GM23338 (cell line): ENCODE data around the gene AXIN1. TPM values are rescaled to one million over a fixed set of nuclear protein-coding genes. Genes with fewer than 3 reads are reported as not detected.

ENCODE experiments used
- ATAC-seq: fragments of 200-7000 bp; cut with Tn5 transposase; 3 replicates; pipeline ENCODE4 v1.9.1; 2020
- DNase-seq: peaks from one replicate; pipeline ENCODE4 v3.0.0-alpha.2; 2015; ENCODE audit warnings: low spot score
- H2AFZ ChIP-seq: fragments of 200-600 bp; sonication (generic); 2 replicates; pipeline ENCODE4 v1.8.0; 2016; ENCODE audit warnings: antibody characterized with exemption, mild to moderate bottlenecking, moderate library complexity
- H3F3A ChIP-seq: fragments of 200-600 bp; sonication (generic); replicated peaks from 2 replicates; pipeline ENCODE4 v1.8.0; 2017; ENCODE audit warnings: antibody characterized with exemption, mixed run types, low read depth
- H3K27ac ChIP-seq: fragments of 200-600 bp; sonication (generic); 2 replicates; pipeline ENCODE4 v1.6.1; 2016; ENCODE audit warnings: low read depth
- H3K27me3 ChIP-seq: fragments of 200-600 bp; sonication (generic); 2 replicates; pipeline ENCODE4 v1.8.0; 2016; ENCODE audit warnings: mild to moderate bottlenecking, mixed run types, moderate library complexity; ENCODE audit not compliant: insufficient read depth
- H3K36me3 ChIP-seq: fragments of 200-600 bp; sonication (generic); 2 replicates; pipeline ENCODE4 v1.8.0; 2016; ENCODE audit warnings: mild to moderate bottlenecking; ENCODE audit not compliant: insufficient read depth
- H3K4me1 ChIP-seq: fragments of 200-600 bp; sonication (generic); 2 replicates; pipeline ENCODE4 v1.8.0; 2016; ENCODE audit warnings: mild to moderate bottlenecking, moderate library complexity; ENCODE audit not compliant: insufficient read depth
- H3K4me2 ChIP-seq: fragments of 200-600 bp; sonication (generic); 2 replicates; pipeline ENCODE4 v1.7.1; 2017; ENCODE audit warnings: mixed run types
- H3K4me3 ChIP-seq: fragments of 200-600 bp; sonication (generic); 2 replicates; pipeline ENCODE4 v1.6.1; 2016; ENCODE audit warnings: mixed run types
- H3K79me2 ChIP-seq: fragments of 200-600 bp; sonication (generic); replicated peaks from 2 replicates; pipeline ENCODE4 v1.8.0; 2017; ENCODE audit warnings: mild to moderate bottlenecking; ENCODE audit not compliant: insufficient read depth
- H3K9me2 ChIP-seq: fragments of 200-600 bp; sonication (generic); 2 replicates; pipeline ENCODE4 v1.8.0; 2017; ENCODE audit not compliant: insufficient read depth
- H4K20me1 ChIP-seq: fragments of 200-600 bp; sonication (generic); replicated peaks from 2 replicates; pipeline ENCODE4 v1.8.0; 2017; ENCODE audit warnings: mild to moderate bottlenecking; ENCODE audit not compliant: insufficient read depth
- H3K27ac Mint-ChIP-seq: 2 replicates; pipeline ENCODE4 v1.8.0; 2020; ENCODE audit warnings: inconsistent platforms, mild to moderate bottlenecking, moderate library complexity, mixed read lengths
- H3K27me3 Mint-ChIP-seq: 3 replicates; pipeline ENCODE4 v1.8.0; 2022; ENCODE audit warnings: low read depth, mild to moderate bottlenecking, moderate library complexity, mixed read lengths, inconsistent platforms; ENCODE audit not compliant: insufficient read depth, poor library complexity
- H3K36me3 Mint-ChIP-seq: 3 replicates; pipeline ENCODE4 v1.8.0; 2021; ENCODE audit warnings: low read depth, mild to moderate bottlenecking, inconsistent platforms, moderate library complexity, mixed read lengths
- H3K4me1 Mint-ChIP-seq: 3 replicates; pipeline ENCODE4 v1.8.0; 2020; ENCODE audit warnings: mild to moderate bottlenecking, inconsistent platforms, mixed read lengths
- H3K4me3 Mint-ChIP-seq: 3 replicates; pipeline ENCODE4 v1.8.0; 2021; ENCODE audit warnings: moderate library complexity, mild to moderate bottlenecking, inconsistent platforms, mixed read lengths
- H3K9me3 Mint-ChIP-seq: 3 replicates; pipeline ENCODE4 v1.8.0; 2020; ENCODE audit warnings: moderate library complexity, mild to moderate bottlenecking, inconsistent platforms, mixed read lengths
- CTCF ChIP-seq, 2 experiments: fragments of 200-600 bp in 1 of 2; sonication (generic) in 1 of 2; conservative IDR thresholded peaks; 2 replicates each; pipeline versions ENCODE4 v1.5.1 to v1.6.1; 2016 to 2017; ENCODE audit warnings: antibody characterized with exemption in 2 of 2, low read depth in 2 of 2, mild to moderate bottlenecking in 2 of 2, moderate library complexity in 1 of 2
- POLR2AphosphoS5 ChIP-seq: IDR thresholded peaks from 2 replicates; pipeline ENCODE4 v1.6.1; 2016; ENCODE audit warnings: antibody characterized with exemption, low read depth
- ZNF114 ChIP-seq: fragments of 250-450 bp; sonication (Bioruptor Pico); IDR thresholded peaks from 2 replicates; pipeline ENCODE4 v1.5.0; 2020; ENCODE audit warnings: mild to moderate bottlenecking, moderate library complexity
- ZNF331 ChIP-seq: fragments of 250-450 bp; sonication (Bioruptor Pico); IDR thresholded peaks from 2 replicates; pipeline ENCODE4 v1.5.0; 2020; ENCODE audit warnings: low read depth, mild to moderate bottlenecking, moderate library complexity
- polyA plus RNA-seq: library from polyadenylated mRNA; unstranded; fragments of >200 nt; fragmentation: Nextera tagmentation; extraction: Ambion mirVana; gene quantifications from 2 replicates; pipeline ENCODE4 v1.2.1, GENCODE V29; 2016
- total RNA-seq: library from RNA; depleted of rRNA; stranded (reverse); fragments of >200 nt; shearing (Covaris generic); gene quantifications from 2 replicates; pipeline ENCODE4 v1.2.3, GENCODE V29; 2014
- TF ChIP-seq, protein P1 (sequence below): fragments of 250-450 bp; sonication (Bioruptor Pico); IDR thresholded peaks from 2 replicates; pipeline ENCODE4 v1.5.0; 2020; ENCODE audit warnings: mild to moderate bottlenecking, moderate library complexity

The AXIN1 gene
- total and polyA plus RNA-seq, 2 experiments from 2014 or later = 14.3 to 54.5 TPM

GRCh38 chr16:272633-273546 is 79.6 kb downstream of the AXIN1 start (continued):
- TF ChIP-seq CTCF (conservative IDR thresholded peaks at IDR 0.05; ENCODE audit: low read depth in 2 of 2) = no peak
- TF ChIP-seq ZNF331 (CRISPR knock-in tag) = no peak

DNA sequence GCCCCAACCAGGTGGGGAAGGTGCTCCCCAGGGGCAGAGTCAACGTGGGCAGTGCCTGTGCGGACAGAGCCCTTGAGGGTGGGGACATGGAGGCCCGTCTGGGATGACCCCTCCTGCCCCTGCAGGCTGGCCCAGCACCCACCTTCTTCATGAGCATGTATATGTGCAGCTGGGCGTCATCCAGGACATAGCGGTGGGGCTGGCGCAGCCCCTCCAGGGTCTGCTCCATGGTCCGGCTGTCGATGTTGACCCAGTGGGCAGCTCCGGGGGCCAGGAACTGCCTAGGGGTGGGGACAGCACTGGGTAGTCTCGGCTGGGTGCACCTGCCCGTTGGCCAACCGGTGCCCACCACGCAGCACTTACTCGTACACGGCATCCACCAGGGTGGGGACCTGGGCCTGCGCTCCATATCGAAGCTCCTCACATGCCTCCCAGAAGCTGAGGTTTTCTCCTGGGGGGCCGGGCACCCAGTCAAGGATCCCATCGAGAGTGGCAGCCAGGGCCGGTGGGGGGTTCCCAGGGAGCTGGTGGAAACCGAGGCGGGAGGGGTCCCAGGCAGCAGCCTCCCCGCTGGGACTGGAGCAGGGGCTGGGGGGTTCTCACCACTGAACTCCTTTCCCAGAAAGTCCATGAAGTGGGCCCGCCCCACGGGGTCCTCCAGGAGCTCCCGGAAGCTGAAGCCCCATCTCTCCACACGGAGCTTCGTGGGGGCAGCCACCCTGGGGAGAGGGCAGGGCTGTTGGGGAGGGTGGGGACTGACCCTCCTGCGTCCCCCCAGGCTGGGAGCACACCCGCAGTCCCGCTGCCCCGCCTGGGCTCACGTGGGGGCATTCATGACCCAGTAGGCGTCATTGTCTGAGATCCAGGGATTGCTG is 81.9 kb downstream of the AXIN1 start:
- no peak for ATAC-seq
- Mint-ChIP-seq H3K27me3 (peaks cover 21% of the 10 kb centered on the region), H3K4me3 (no peak overlapping the region), H3K27ac (no peak overlapping the region), H3K36me3 (no peaks in the 10 kb centered on the region; the same call in 2 of the 3 replicates), H3K9me3 (no peaks in the 10 kb centered on the region; the same call in 2 of the 3 replicates), H3K4me1 (no peaks in the 10 kb centered on the region)
- DNase-seq = no peak
- no peaks in the 10 kb centered on the region for H3K9me2 ChIP-seq
- no peaks in the 10 kb centered on the region for H4K20me1 ChIP-seq
- H3K27me3 ChIP-seq = peaks cover 13% of the 10 kb centered on the region
- no peak overlapping the region for H3K27ac ChIP-seq
- TF ChIP-seq, protein P1, sequence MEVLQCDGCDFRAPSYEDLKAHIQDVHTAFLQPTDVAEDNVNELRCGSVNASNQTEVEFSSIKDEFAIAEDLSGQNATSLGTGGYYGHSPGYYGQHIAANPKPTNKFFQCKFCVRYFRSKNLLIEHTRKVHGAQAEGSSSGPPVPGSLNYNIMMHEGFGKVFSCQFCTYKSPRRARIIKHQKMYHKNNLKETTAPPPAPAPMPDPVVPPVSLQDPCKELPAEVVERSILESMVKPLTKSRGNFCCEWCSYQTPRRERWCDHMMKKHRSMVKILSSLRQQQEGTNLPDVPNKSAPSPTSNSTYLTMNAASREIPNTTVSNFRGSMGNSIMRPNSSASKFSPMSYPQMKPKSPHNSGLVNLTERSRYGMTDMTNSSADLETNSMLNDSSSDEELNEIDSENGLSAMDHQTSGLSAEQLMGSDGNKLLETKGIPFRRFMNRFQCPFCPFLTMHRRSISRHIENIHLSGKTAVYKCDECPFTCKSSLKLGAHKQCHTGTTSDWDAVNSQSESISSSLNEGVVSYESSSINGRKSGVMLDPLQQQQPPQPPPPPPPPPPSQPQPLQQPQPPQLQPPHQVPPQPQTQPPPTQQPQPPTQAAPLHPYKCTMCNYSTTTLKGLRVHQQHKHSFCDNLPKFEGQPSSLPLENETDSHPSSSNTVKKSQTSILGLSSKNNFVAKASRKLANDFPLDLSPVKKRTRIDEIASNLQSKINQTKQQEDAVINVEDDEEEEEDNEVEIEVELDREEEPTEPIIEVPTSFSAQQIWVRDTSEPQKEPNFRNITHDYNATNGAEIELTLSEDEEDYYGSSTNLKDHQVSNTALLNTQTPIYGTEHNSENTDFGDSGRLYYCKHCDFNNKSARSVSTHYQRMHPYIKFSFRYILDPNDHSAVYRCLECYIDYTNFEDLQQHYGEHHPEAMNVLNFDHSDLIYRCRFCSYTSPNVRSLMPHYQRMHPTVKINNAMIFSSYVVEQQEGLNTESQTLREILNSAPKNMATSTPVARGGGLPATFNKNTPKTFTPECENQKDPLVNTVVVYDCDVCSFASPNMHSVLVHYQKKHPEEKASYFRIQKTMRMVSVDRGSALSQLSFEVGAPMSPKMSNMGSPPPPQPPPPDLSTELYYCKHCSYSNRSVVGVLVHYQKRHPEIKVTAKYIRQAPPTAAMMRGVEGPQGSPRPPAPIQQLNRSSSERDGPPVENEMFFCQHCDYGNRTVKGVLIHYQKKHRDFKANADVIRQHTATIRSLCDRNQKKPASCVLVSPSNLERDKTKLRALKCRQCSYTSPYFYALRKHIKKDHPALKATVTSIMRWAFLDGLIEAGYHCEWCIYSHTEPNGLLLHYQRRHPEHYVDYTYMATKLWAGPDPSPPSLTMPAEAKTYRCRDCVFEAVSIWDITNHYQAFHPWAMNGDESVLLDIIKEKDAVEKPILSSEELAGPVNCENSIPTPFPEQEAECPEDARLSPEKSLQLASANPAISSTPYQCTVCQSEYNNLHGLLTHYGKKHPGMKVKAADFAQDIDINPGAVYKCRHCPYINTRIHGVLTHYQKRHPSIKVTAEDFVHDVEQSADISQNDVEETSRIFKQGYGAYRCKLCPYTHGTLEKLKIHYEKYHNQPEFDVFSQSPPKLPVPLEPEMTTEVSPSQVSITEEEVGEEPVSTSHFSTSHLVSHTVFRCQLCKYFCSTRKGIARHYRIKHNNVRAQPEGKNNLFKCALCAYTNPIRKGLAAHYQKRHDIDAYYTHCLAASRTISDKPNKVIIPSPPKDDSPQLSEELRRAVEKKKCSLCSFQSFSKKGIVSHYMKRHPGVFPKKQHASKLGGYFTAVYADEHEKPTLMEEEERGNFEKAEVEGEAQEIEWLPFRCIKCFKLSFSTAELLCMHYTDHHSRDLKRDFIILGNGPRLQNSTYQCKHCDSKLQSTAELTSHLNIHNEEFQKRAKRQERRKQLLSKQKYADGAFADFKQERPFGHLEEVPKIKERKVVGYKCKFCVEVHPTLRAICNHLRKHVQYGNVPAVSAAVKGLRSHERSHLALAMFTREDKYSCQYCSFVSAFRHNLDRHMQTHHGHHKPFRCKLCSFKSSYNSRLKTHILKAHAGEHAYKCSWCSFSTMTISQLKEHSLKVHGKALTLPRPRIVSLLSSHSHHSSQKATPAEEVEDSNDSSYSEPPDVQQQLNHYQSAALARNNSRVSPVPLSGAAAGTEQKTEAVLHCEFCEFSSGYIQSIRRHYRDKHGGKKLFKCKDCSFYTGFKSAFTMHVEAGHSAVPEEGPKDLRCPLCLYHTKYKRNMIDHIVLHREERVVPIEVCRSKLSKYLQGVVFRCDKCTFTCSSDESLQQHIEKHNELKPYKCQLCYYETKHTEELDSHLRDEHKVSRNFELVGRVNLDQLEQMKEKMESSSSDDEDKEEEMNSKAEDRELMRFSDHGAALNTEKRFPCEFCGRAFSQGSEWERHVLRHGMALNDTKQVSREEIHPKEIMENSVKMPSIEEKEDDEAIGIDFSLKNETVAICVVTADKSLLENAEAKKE = no peak
- no peak for TF ChIP-seq POLR2AphosphoS5
- no peak for TF ChIP-seq ZNF331 (CRISPR knock-in tag)
- TF ChIP-seq ZNF114 (CRISPR knock-in tag) = no peak
- no peak overlapping the region for H2AFZ ChIP-seq
- no peak overlapping the region for H3K4me3 ChIP-seq
- no peaks in the 10 kb centered on the region for H3K4me1 ChIP-seq
- H3K4me2 ChIP-seq = no peak overlapping the region
- H3K36me3 ChIP-seq = no peaks in the 10 kb centered on the region
- 0 out of 2 replicates have a peak, but pooled peaks cover 3% of the 10 kb centered on the region for H3F3A ChIP-seq
- no peaks in the 10 kb centered on the region for H3K79me2 ChIP-seq
